Endothelial cell (in vitro differentiated cells): ENCODE measurements around the gene MBNL1. TPM values are rescaled to one million over a fixed set of nuclear protein-coding genes. Genes with fewer than 3 reads are reported as not detected.

Source experiments
- DNase-seq: peaks from one replicate; pipeline ENCODE4 v3.0.0; 2021; ENCODE audit warnings: low spot score
- H3K27ac Mint-ChIP-seq: one replicate; pipeline ENCODE4 v1.8.0; 2021; ENCODE audit warnings: mixed read lengths, inconsistent platforms; ENCODE audit not compliant: unreplicated experiment
- H3K27me3 Mint-ChIP-seq: one replicate; pipeline ENCODE4 v1.8.0; 2021; ENCODE audit warnings: mild to moderate bottlenecking, moderate library complexity, mixed read lengths, inconsistent platforms; ENCODE audit not compliant: unreplicated experiment
- H3K36me3 Mint-ChIP-seq: one replicate; pipeline ENCODE4 v1.8.0; 2021; ENCODE audit warnings: mild to moderate bottlenecking, low read depth, mixed read lengths, inconsistent platforms; ENCODE audit not compliant: unreplicated experiment
- H3K4me1 Mint-ChIP-seq: one replicate; pipeline ENCODE4 v1.8.0; 2021; ENCODE audit warnings: mild to moderate bottlenecking, mixed read lengths, inconsistent platforms; ENCODE audit not compliant: unreplicated experiment
- H3K4me3 Mint-ChIP-seq: one replicate; pipeline ENCODE4 v1.8.0; 2021; ENCODE audit warnings: mild to moderate bottlenecking, mixed read lengths, inconsistent platforms; ENCODE audit not compliant: unreplicated experiment
- H3K9me3 Mint-ChIP-seq: one replicate; pipeline ENCODE4 v1.8.0; 2021; ENCODE audit warnings: mixed read lengths, inconsistent platforms; ENCODE audit not compliant: unreplicated experiment
- CTCF ChIP-seq: fragments of 200-600 bp; sonication (generic); IDR thresholded peaks from one replicate; pipeline ENCODE4 v1.5.0; 2021; ENCODE audit warnings: antibody characterized with exemption; ENCODE audit not compliant: unreplicated experiment
- total RNA-seq: library from RNA; stranded (reverse); fragmentation: NEBNext Ultra II Directional; extraction: Animal tissue kit (Norgen Biotek cat#: 25700); gene quantifications from one replicate; pipeline ENCODE4 v1.2.1, GENCODE V29; 2021; ENCODE audit not compliant: unreplicated experiment

MBNL1 gene
- total RNA-seq, 1 donor from 2014 or later: 54.1 TPM

- Mint-ChIP-seq H3K27me3 (no peaks in the 10 kb centered on the region), H3K27ac (peak overlapping the region; percentile 84)
- TF ChIP-seq CTCF: no peak
These were observed 60.1 kb downstream of the MBNL1 start for GRCh38 chr3:152328841-152329240.

GRCh38 chr3:152330559-152330958, 61.8 kb downstream of the MBNL1 start:
- TF ChIP-seq CTCF: no peak
- Mint-ChIP-seq H3K27ac (peak overlapping the region; percentile 95), H3K27me3 (no peaks in the 10 kb centered on the region), H3K4me3 (no peak overlapping the region), H3K4me1 (peaks cover 24% of the 10 kb centered on the region), H3K36me3 (peaks cover 7% of the 10 kb centered on the region), H3K9me3 (no peaks in the 10 kb centered on the region)
- DNase-seq: no peak

More at GRCh38 chr3:152328841-152329240, 60.1 kb downstream of the MBNL1 start:
- peaks cover 24% of the 10 kb centered on the region for H3K4me1 Mint-ChIP-seq
- no peaks in the 10 kb centered on the region for H3K9me3 Mint-ChIP-seq
- no peak overlapping the region for H3K4me3 Mint-ChIP-seq
- H3K36me3 Mint-ChIP-seq: peaks cover 8% of the 10 kb centered on the region
- DNase-seq: no peak

- no peak for TF ChIP-seq CTCF
- H3K4me3 Mint-ChIP-seq: no peak overlapping the region
- peak overlapping the region; percentile 95 for H3K27ac Mint-ChIP-seq
- no peaks in the 10 kb centered on the region for H3K27me3 Mint-ChIP-seq
- peaks cover 24% of the 10 kb centered on the region for H3K4me1 Mint-ChIP-seq
- H3K36me3 Mint-ChIP-seq: peaks cover 2% of the 10 kb centered on the region
- no peak for DNase-seq
- H3K9me3 Mint-ChIP-seq: no peaks in the 10 kb centered on the region
These were observed 62.4 kb downstream of the MBNL1 start for GRCh38 chr3:152331018-152331541.

GRCh38 chr3:152331998-152332397, 63.3 kb downstream of the MBNL1 start:
- Mint-ChIP-seq H3K9me3 (no peaks in the 10 kb centered on the region), H3K36me3 (no peaks in the 10 kb centered on the region), H3K4me1 (peaks cover 24% of the 10 kb centered on the region), H3K27me3 (no peaks in the 10 kb centered on the region), H3K4me3 (no peak overlapping the region), H3K27ac (peak overlapping the region; percentile 31)
- no peak for TF ChIP-seq CTCF
- DNase-seq: no peak

- no peak for TF ChIP-seq CTCF
- H3K36me3 Mint-ChIP-seq: no peaks in the 10 kb centered on the region
- H3K27ac Mint-ChIP-seq: no peak overlapping the region
- H3K4me3 Mint-ChIP-seq: no peak overlapping the region
- H3K9me3 Mint-ChIP-seq: no peaks in the 10 kb centered on the region
- no peaks in the 10 kb centered on the region for H3K27me3 Mint-ChIP-seq
- peaks cover 22% of the 10 kb centered on the region for H3K4me1 Mint-ChIP-seq
- no peak for DNase-seq
These were observed 65.2 kb downstream of the MBNL1 start for GRCh38 chr3:152333928-152334327.
